OCI-LY7 (cell line): ENCODE data around the gene RHEBL1.

Experiments used
- CTCF ChIP-seq: fragments of 200-600 bp; sonication (generic); conservative IDR thresholded peaks from 2 replicates; pipeline ENCODE4 v1.5.1; 2014; ENCODE audit warnings: mild to moderate bottlenecking, antibody characterized with exemption, low read length, moderate library complexity, mixed read lengths
- EZH2phosphoT487 ChIP-seq: fragments of 200-600 bp; sonication (generic); IDR thresholded peaks from 2 replicates; pipeline ENCODE4 v1.6.1; 2018; ENCODE audit warnings: low read depth, borderline replicate concordance, mild to moderate bottlenecking, mixed run types, antibody characterized with exemption, low read length, moderate library complexity, mixed read lengths

GRCh38 chr12:49032679-49033447 is 36.9 kb downstream of the RHEBL1 start:
- no peak for TF ChIP-seq CTCF
- no peak for TF ChIP-seq EZH2phosphoT487
